HFF-Myc (cell line): Measurements from ENCODE around the gene CDYL2.

Experiments
- DNase-seq: peaks from one replicate; pipeline ENCODE4 v3.0.0-alpha.2; 2011; ENCODE audit warnings: low read depth; ENCODE audit errors: extremely low read depth
- H3K4me3 ChIP-seq: replicated peaks from 2 replicates; pipeline ENCODE4 v1.5.1; 2011; ENCODE audit warnings: low read depth, mild to moderate bottlenecking, control low read depth, low read length
- CTCF ChIP-seq: IDR thresholded peaks from 2 replicates; pipeline ENCODE4 v1.5.1; 2012; ENCODE audit warnings: mild to moderate bottlenecking, low read depth, low read length, control low read depth; ENCODE audit errors: missing control alignments

The CDYL2 gene

GRCh38 chr16:80707686-80708085 lies 96.7 kb downstream of the CDYL2 start:
- no peak for TF ChIP-seq CTCF
- no peak for DNase-seq

GRCh38 chr16:80705596-80705995 lies 98.8 kb downstream of the CDYL2 start:
- no peak for TF ChIP-seq CTCF
- no peak for DNase-seq
- no peak overlapping the region for H3K4me3 ChIP-seq

More at GRCh38 chr16:80707686-80708085, 96.7 kb downstream of the CDYL2 start:
- H3K4me3 ChIP-seq, result no peak overlapping the region

- no peak for DNase-seq
- TF ChIP-seq CTCF, result no peak
- H3K4me3 ChIP-seq, result no peak overlapping the region
These were observed 99.5 kb downstream of the CDYL2 start for GRCh38 chr16:80704751-80705505.

- no peak for TF ChIP-seq CTCF
- no peak for DNase-seq
- H3K4me3 ChIP-seq, result no peak overlapping the region
These were observed 101.0 kb downstream of the CDYL2 start for GRCh38 chr16:80703131-80704071.

GRCh38 chr16:80702696-80703095 lies 101.7 kb downstream of the CDYL2 start:
- TF ChIP-seq CTCF, result no peak
- DNase-seq, result no peak
- no peak overlapping the region for H3K4me3 ChIP-seq

- DNase-seq, result no peak
- no peak overlapping the region for H3K4me3 ChIP-seq
- no peak for TF ChIP-seq CTCF
These were observed 103.8 kb downstream of the CDYL2 start for GRCh38 chr16:80700558-80700957.
